Hepatic stellate cell (primary cell): ENCODE data around the gene IFIT1.
"Not testable (repeated sequence)": the region's sequence is repeated elsewhere in the genome, so short reads cannot be mapped to it uniquely, and the experiment has no call there.

Experiments used
- DNase-seq: peaks from one replicate; pipeline ENCODE4 v3.0.0; 2011; ENCODE audit warnings: low spot score

Gene IFIT1, protein sequence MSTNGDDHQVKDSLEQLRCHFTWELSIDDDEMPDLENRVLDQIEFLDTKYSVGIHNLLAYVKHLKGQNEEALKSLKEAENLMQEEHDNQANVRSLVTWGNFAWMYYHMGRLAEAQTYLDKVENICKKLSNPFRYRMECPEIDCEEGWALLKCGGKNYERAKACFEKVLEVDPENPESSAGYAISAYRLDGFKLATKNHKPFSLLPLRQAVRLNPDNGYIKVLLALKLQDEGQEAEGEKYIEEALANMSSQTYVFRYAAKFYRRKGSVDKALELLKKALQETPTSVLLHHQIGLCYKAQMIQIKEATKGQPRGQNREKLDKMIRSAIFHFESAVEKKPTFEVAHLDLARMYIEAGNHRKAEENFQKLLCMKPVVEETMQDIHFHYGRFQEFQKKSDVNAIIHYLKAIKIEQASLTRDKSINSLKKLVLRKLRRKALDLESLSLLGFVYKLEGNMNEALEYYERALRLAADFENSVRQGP

DNA sequence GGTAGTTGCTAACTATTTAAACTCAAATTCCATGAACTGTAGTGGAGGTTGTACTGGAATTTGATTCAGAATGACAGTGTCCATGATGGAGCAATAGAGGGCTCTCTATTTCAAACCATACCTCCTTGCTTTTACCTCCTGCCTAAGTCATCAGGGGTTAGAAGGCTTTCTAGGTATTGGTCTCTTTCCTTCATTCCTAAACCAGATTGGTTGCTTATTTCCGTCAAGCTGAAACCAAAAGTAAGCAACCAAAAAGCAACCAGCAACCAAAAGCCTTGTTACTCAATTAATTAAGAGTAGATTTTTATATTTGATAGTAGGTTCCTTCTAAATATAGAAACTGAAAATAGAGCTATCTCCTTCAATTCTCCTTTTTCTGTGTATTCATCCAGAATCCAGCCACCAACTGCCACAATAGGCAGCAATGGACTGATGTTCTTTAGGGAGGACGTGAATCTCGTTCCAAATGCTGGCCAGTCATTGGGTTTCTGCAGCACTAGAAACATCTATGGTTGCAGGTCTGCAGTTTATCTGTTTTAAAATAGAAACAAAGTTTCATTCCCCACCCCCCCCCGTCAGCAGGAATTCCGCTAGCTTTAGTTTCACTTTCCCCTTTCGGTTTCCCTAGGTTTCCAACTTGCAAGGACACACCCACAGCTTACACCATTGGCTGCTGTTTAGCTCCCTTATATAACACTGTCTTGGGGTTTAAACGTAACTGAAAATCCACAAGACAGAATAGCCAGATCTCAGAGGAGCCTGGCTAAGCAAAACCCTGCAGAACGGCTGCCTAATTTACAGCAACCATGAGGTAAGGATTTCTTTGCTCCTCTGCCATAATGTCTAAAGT, at the start of gene IFIT1:
Gene IFIT1, plus strand, starts transcription at position 717 of the 850 bp plus-strand sequence. Its CDS starts 90 bp downstream, at position 807.
- peak; percentile 67 for DNase-seq

GRCh38 chr10:89343089-89343767, 49.2 kb upstream of the IFIT1 start:
- DNase-seq = no peak

DNA sequence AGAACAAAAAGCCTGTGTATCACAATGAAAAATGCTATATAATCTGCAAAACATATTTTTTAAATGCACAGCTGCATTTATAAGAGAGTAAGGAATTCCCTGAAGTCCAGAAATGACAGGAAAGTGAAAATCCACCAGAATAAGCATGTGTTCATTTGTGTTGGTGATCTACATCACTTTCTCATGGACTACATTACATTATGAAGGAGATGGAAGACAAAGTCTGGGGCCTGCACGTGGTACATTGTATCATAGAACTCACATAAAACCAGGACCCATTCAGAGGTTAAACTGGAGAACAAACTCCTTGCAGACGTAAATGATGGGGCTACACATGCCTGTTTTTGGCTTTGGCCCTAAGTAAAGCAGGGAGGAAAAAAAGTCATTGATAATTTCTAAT, 48.3 kb upstream of the IFIT1 start:
- no peak for DNase-seq

DNA sequence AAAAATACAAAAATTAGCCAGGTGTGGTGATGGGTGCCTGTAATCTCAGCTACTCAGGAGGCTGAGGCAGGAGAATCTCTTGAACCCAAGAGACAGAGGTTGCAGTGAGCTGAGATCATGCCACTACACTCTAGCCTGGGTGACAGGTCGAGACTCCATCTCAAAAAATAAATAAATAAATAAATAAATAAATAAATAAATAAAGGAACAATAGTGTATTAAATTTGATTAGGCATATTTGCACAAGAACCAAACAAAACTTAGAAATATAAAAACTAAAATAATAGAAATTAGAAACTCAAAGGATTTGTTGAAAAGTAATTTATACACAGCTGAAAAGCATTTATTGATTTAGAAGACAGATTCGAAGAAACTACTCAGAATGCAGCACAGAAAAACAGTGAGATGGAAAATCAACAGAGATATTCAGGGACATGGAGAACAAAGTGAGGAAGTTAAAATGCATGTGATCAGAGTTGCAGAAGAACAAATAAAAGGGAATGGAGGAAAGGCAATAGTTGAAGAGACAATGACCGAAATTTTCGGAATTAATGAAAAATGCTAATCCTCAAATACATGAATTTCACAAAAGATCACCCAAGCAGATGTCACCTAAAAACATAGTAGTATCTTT, 46.9 kb upstream of the IFIT1 start:
- DNase-seq = no peak

DNA sequence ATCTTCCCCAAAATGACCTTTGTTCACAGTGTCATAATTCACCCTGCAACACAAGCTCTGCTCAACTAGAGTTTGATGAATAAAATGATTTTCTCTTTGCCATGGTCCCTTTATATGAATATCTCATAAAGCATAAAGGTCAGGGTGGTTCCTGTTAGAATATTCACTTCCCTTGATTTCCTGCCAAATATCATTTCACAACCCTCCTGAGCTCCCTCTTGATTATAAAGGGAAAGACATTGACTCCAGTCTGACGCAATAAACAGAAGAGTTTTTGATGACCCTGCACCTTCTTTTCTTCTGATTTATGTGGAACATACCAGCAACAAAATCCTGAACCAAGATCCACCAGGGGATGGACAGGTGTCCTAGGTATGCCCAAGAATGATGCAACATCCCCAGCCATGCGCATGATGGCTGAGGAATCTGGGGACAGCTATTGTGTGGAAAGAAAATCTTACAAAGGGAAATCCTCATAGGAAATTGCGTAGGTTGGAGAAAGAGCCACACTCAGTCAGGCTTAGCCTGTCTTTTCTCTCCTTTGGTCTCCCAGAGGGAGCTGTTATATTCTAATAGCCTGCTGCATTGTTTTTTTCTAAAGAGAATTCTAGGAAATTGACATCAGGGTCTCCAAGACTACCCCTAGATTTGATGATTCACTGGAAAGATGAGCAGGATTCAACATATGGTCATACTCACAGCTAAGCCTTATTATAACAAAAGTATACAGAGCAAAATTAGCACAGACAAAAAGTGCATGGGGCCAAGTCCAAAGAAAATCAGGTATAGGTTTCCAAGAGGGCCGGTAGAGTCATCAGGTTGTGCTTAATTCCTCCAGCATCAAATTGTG, 45.8 kb upstream of the IFIT1 start:
- DNase-seq = no peak

DNA sequence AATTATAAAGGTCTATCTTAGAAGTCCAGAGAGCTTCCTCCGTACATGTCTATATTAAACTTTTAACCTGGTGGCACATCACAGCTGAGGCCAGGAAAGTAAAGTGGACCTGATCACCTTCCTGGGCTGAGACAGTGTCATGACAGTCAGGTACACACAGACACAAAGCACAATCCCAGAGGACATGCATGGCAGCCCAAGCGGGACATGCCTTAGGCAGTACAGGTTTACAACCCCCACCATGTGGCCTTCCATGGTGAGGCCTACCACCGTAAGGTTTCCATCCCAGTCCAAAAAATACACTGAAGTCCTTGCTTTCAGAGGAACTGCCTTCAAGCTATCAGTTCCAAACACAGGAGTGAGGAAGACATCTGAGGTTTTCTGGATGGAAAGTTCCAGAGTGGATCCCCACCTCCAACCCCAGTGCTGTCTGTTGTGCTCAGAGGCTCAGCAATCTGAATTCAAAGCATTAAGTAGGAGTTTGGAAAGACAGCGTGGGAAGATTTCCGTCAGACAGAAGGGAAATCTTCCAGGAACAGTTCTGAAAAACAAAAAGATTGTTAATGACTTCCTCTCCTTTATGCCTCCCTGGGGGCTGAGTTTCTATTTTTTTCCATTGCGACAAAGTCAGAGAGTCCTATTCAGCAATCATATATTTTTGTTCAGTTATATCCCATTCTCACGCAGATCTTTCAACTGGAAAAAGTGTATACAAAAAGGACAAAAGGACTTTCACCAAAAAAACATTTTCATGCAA, 44.5 kb upstream of the IFIT1 start:
- DNase-seq = no peak

DNA sequence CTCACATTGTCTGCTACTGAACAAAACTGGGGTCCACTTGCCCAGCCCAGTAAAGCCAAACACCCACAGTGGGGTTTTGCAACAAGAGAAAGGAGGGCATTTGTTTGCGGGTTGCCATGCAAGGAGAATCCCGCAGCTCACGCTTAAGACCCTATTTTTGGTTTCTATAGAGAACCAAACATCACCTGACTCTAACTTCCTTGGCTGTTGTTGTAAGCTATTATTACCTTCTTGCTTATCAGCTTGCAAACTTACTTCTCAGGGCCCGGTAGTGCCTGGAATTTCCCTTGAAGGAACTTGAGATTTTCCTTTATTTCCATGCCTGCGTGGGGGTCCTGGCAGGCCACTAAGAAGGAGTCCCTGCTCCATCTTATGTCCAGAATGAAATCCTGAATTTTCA, 43.9 kb upstream of the IFIT1 start:
- no peak for DNase-seq

GRCh38 chr10:89348975-89349374, 43.4 kb upstream of the IFIT1 start:
- no peak for DNase-seq

GRCh38 chr10:89350631-89351315, 41.6 kb upstream of the IFIT1 start:
- DNase-seq = not testable (repeated sequence)

GRCh38 chr10:89351412-89351779, 41.0 kb upstream of the IFIT1 start:
- DNase-seq = no peak

- DNase-seq = peak; percentile 62
Measured at GRCh38 chr10:89351780-89352597, 40.4 kb upstream of the IFIT1 start.

- no peak for DNase-seq
Measured at GRCh38 chr10:89352802-89353201, 39.6 kb upstream of the IFIT1 start.

DNA sequence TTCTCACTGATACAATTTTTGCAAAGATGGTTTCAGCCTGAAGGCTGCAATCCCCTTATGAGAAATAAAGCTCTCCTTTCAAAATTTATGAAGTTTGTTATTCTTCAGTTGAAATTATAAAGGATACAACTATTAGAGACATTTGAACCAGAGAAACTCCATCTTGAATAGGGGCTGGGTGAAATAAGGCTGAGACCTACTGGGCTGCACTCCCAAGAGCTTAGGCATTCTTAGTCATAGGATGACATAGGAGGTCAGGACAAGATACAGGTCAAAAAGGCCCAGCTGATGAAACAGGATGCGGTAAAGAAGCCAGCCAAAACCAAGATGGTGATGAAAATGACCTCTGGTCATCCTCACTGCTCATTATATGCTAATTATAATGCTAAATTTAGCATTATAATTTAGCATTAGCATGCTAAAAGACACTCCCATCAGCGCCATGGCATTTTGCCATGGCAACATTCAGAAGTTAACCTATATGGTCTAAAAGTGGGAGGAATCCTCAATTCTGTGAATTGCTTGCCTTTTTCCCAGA, 37.0 kb upstream of the IFIT1 start:
- DNase-seq = no peak

DNA sequence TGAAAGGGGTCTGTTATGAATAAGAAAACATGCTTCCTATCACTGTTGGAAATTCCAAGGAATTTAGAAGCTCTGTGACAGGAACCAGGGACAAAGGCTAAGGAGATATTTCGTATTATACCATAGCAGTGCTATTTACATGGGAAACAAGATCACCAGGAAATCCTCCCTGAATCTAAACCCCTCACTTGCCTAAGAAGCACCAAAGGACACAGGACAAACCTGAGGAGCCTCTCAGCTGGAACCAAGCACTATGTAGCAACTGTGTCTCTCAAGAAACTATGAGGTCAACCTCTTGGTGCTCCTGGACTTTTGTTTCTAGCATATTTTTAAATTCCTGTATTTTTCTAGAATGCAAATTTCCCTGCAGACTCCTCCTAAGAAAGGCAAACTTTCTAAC, 35.3 kb upstream of the IFIT1 start:
- no peak for DNase-seq

GRCh38 chr10:89357975-89358374, 34.4 kb upstream of the IFIT1 start:
- DNase-seq = no peak

DNA sequence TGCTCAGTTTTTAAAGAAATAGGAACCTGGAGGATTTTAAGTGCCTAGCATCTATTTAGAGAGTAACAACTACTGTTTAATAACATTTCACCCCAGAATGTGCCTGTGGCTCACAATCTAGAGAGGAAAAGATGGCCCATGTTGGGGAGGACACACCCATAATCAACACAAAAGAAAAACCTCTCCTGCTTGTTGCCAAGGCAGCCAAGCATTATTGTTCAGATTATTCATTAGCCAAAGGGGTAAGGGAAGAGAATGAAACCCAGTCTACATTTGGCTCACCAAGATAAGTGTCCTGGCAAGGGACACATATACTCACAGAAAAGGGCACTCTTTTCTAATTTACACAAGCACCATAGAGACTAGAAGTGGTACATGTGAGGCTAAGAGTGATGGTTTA, 32.3 kb upstream of the IFIT1 start:
- no peak for DNase-seq

DNA sequence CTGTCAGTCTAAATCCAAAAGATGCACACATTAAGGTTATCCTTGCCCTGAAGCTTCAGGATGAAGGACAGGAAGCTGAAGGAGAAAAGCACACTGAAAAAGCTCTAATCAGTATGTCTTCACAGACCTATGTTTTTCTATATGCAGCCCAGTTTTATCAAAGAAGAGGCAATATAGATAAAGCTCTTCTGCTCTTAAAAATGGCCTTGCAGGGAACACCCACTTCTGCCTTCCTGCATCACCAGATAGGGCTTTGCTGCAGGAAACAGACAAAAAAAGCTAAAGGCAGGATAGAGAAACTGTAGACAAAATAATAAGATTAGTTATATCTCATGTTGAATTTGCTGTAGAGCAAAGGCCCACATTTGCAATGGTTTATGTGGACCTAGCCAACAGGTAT, 29.5 kb upstream of the IFIT1 start:
- no peak for DNase-seq

DNA sequence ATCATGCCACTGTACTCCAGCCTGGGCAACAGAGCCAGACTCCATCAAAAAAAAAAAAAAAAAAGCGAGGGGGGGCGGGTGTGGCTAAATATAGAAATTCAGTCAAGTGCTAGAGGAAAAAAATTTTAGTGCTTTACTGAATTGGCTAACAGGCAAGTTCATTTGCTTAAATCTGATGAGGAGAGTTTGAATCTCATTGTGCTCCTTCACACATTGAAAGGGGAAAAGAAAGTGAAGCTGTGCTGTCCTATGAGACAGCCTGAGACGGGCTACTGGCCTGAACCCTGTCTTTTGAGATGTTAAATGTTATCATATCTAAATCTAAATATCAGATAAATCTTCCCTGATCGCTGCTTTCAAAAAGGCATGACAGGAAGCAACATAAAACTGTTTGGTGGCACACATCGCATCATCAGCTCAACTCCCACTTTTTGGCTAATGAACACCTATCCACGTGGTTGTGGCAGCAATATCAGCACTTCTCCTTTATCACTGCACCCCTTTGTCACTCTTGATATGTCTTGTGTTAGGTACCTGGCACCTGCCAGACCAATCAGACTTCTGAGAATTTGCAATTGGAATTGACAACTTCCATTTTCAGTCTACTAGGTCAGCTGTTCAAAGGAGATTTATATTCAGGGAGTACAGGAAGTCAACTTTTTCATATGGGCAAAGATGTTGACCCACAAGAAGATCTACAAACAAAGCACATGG, 28.5 kb upstream of the IFIT1 start:
- no peak for DNase-seq
